ENCODE data around the gene MALRD1. TPM values are rescaled to one million over a fixed set of nuclear protein-coding genes. Genes with fewer than 3 reads are reported as not detected.

Gene MALRD1
- total and polyA plus RNA-seq, 4 donors = 1.4 to 7.5 (median 3.3) TPM

DNA sequence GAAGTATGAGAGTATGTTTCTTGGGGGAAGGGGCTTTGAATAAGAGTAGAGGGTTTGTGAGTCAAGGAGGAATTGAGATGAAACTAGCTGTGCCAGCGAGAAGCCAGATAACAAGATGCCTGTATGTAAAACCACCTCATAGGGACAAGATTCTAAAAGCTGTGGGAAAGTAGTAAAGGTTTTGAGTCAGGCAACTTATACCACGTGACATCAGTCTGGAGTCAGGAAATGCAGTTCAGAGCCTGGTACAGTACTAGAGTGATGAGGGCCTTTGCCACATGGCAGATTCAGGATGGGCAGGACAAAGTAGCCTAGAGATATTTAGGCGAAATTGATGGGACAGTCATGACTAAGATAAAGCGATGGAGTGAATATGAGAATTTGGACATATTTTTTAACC lies 627.5 kb downstream of the MALRD1 start:
- WGBS (ENCODE audit: insufficient coverage) = 83% methylated on average over 1 of the region's 4 CpGs
- peaks cover 1% of the 10 kb centered on the region for H3K9me3 ChIP-seq (ENCODE audit: control insufficient read depth, insufficient read depth, low read length)
- H3K27ac ChIP-seq (ENCODE audit: low read depth, low read length) = no peak overlapping the region
- no peaks in the 10 kb centered on the region for H3K27me3 ChIP-seq (ENCODE audit: control insufficient read depth, insufficient read depth, low read length)
- no peaks in the 10 kb centered on the region for H3K36me3 ChIP-seq (ENCODE audit: control insufficient read depth, insufficient read depth, low read length)
- no peak for DNase-seq (ENCODE audit: low read depth in 4 of 6, low spot score in 6 of 6)
- no peaks in the 10 kb centered on the region for H3K4me1 ChIP-seq (ENCODE audit: control insufficient read depth, insufficient read depth, low read length)
- no peak overlapping the region for H3K4me3 ChIP-seq (ENCODE audit: low read depth, low read length)

DNA sequence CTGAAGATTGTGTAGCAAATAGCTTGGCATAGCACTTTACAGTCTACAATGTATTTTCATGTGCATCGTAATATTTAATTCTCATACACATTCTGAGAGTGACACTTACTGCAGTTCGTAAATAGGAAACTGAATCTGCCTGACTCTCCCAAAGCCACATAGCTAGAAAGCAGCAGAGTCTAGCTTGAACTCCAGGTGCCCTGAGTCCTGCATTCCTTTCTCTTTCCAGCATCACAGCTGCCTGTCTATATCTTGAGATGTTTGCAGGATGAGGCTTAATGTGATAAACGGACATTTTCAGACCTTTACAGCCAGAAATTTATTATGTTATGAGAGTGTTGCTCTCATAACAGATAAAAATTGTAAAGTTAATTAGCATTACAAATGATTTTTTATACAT lies 634.8 kb downstream of the MALRD1 start:
- H3K27me3 ChIP-seq (ENCODE audit: control insufficient read depth, insufficient read depth, low read length) = no peaks in the 10 kb centered on the region
- H3K9me3 ChIP-seq (ENCODE audit: control insufficient read depth, insufficient read depth, low read length) = peaks cover 1% of the 10 kb centered on the region
- no peaks in the 10 kb centered on the region for H3K4me1 ChIP-seq (ENCODE audit: control insufficient read depth, insufficient read depth, low read length)
- no peak overlapping the region for H3K27ac ChIP-seq (ENCODE audit: low read depth, low read length)
- WGBS (ENCODE audit: insufficient coverage) = 100% methylated on average over 1 of the region's 3 CpGs
- H3K36me3 ChIP-seq (ENCODE audit: control insufficient read depth, insufficient read depth, low read length) = no peaks in the 10 kb centered on the region
- no peak overlapping the region for H3K4me3 ChIP-seq (ENCODE audit: low read depth, low read length)
- DNase-seq (ENCODE audit: low read depth in 4 of 6, low spot score in 6 of 6) = no peak

DNA sequence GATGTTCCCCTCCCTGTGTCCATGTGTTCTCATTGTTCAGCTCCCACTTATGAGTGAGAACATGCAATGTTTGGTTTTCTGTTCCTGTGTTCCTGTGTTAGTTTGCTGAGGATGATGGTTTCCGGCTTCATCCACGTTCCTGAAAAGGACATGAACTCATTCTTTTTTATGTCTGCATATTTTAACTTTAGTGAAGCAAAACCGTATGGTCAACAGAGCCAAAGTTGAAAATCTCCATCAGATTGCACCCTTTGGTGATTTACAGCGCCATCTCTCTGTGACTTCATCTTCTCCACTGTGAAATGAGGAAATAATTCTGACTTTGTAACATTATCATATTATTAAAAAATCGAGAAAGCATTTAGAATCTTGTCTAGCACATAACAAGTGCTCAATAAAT lies 635.4 kb downstream of the MALRD1 start:
- no peak for DNase-seq (ENCODE audit: low read depth in 4 of 6, low spot score in 6 of 6)
- H3K27me3 ChIP-seq (ENCODE audit: control insufficient read depth, insufficient read depth, low read length) = no peaks in the 10 kb centered on the region
- no peaks in the 10 kb centered on the region for H3K9me3 ChIP-seq (ENCODE audit: control insufficient read depth, insufficient read depth, low read length)
- no peaks in the 10 kb centered on the region for H3K4me1 ChIP-seq (ENCODE audit: control insufficient read depth, insufficient read depth, low read length)
- H3K4me3 ChIP-seq (ENCODE audit: low read depth, low read length) = no peak overlapping the region
- no CpG with 5 or more reads among the region's 5 CpGs for WGBS (ENCODE audit: insufficient coverage)
- no peak overlapping the region for H3K27ac ChIP-seq (ENCODE audit: low read depth, low read length)
- no peaks in the 10 kb centered on the region for H3K36me3 ChIP-seq (ENCODE audit: control insufficient read depth, insufficient read depth, low read length)

DNA sequence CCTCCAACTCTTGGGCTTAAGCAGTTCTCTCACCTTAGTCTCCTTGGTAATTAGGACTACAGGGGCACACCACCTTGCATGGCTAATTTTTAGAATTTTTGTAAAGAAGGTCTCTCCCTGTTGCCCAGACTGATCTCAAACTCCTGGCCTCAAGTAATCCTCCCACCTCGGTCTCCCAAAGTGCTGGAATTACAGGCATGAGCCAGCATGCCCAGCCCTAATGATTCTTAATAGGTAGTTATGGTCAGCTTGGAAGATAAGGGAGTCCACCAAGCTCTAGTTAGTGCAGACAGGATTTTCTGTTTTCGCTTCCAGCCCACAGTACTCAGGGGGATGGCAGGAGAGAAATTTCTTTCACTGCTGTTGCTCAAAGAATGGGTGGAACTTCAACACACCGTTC lies 639.7 kb downstream of the MALRD1 start:
- Histone ChIP-seq H3K9me3 (ENCODE audit: control insufficient read depth, insufficient read depth, low read length) (peaks cover 2% of the 10 kb centered on the region), H3K4me3 (ENCODE audit: low read depth, low read length) (no peak overlapping the region), H3K36me3 (ENCODE audit: control insufficient read depth, insufficient read depth, low read length) (no peaks in the 10 kb centered on the region), H3K27ac (ENCODE audit: low read depth, low read length) (no peak overlapping the region), H3K27me3 (ENCODE audit: control insufficient read depth, insufficient read depth, low read length) (no peaks in the 10 kb centered on the region), H3K4me1 (ENCODE audit: control insufficient read depth, insufficient read depth, low read length) (no peaks in the 10 kb centered on the region)
- WGBS (ENCODE audit: insufficient coverage) = 83% methylated on average over 3 of the region's 3 CpGs
- no peak for DNase-seq (ENCODE audit: low read depth in 4 of 6, low spot score in 6 of 6)

DNA sequence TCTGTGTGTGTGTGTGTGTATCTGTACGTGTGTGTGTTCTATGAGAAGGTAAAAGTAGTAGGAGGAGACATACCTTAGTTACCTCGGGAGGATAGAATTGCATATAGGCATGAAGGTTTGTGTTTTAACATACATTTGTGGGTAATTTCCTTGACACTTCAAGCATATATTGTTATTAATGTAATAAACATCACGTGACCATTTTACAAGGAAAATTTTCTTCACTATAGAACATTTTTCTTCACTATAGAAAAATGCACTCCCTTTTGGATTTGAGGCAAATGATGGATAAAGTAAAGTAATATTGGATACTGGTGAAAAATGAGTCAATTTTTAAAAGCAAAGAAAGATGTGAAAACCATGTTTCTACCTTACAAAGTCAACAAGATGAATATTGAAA lies 640.6 kb downstream of the MALRD1 start:
- no CpG with 5 or more reads among the region's 3 CpGs for WGBS (ENCODE audit: insufficient coverage)
- Histone ChIP-seq H3K4me3 (ENCODE audit: low read depth, low read length) (no peak overlapping the region), H3K27ac (ENCODE audit: low read depth, low read length) (no peak overlapping the region), H3K27me3 (ENCODE audit: control insufficient read depth, insufficient read depth, low read length) (no peaks in the 10 kb centered on the region), H3K9me3 (ENCODE audit: control insufficient read depth, insufficient read depth, low read length) (peaks cover 2% of the 10 kb centered on the region), H3K36me3 (ENCODE audit: control insufficient read depth, insufficient read depth, low read length) (no peaks in the 10 kb centered on the region), H3K4me1 (ENCODE audit: control insufficient read depth, insufficient read depth, low read length) (no peaks in the 10 kb centered on the region)
- DNase-seq (ENCODE audit: low read depth in 4 of 6, low spot score in 6 of 6) = no peak

DNA sequence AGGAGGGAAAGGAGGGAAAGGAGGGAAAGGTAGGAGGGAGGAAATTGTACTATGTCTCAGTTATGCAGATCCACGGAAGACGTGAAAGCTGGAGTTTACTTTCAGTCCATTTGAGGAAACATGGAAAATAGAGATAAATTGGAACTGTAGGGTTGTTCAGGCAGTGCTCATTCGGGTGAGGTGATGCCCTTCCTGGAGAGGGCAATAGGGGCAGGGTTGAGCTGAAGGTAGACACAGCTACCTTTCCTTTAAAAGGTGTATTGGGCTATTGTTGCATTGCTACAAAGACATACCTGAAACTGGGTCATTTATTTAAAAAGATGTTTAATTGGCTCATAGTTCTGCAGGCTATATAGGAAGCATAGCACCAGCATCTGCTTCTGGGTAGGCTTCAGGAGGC lies 650.7 kb downstream of the MALRD1 start:
- H3K27ac ChIP-seq (ENCODE audit: low read depth, low read length) = no peak overlapping the region
- H3K4me1 ChIP-seq (ENCODE audit: control insufficient read depth, insufficient read depth, low read length) = no peaks in the 10 kb centered on the region
- no peaks in the 10 kb centered on the region for H3K27me3 ChIP-seq (ENCODE audit: control insufficient read depth, insufficient read depth, low read length)
- H3K4me3 ChIP-seq (ENCODE audit: low read depth, low read length) = no peak overlapping the region
- no peaks in the 10 kb centered on the region for H3K36me3 ChIP-seq (ENCODE audit: control insufficient read depth, insufficient read depth, low read length)
- DNase-seq (ENCODE audit: low read depth in 4 of 6, low spot score in 6 of 6) = no peak
- WGBS (ENCODE audit: insufficient coverage) = 94% methylated on average over 2 of the region's 3 CpGs
- peaks cover 2% of the 10 kb centered on the region for H3K9me3 ChIP-seq (ENCODE audit: control insufficient read depth, insufficient read depth, low read length)

DNA sequence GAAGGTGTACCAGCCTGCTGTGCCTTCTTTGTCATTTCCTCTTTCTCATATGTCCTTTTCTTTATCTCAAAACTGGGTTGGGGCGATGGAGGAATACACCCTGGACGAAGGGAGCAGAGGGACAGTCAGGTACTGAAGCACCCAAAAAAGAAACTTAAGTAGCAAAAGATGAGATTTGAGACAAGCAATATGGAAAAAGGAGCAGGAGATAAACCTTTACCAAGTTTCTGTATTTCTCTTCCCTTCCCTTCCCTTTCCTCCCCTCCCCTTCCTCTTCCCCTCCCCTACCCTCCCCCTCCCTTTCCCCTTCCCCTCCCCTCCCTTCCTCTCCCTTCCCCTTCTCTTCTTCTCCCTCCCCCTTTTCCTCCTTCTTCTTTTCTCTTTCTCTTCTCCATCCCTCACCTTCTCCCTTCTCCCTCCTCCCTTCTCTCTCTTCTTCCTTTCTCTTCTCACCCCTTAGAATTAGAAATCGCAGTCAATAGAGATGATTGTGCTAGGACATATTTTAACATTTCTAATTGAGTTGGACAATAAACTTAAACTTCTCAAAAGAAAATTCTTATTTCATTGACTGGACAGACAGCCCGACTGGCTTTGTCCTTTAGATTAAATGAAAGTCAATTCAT lies 652.9 kb downstream of the MALRD1 start:
- H3K4me1 ChIP-seq (ENCODE audit: control insufficient read depth, insufficient read depth, low read length) = no peaks in the 10 kb centered on the region
- WGBS (ENCODE audit: insufficient coverage) = no CpG with 5 or more reads among the region's 4 CpGs
- H3K4me3 ChIP-seq (ENCODE audit: low read depth, low read length) = no peak overlapping the region
- H3K27ac ChIP-seq (ENCODE audit: low read depth, low read length) = no peak overlapping the region
- peaks cover 2% of the 10 kb centered on the region for H3K9me3 ChIP-seq (ENCODE audit: control insufficient read depth, insufficient read depth, low read length)
- no peak for DNase-seq (ENCODE audit: low read depth in 4 of 6, low spot score in 6 of 6)
- no peaks in the 10 kb centered on the region for H3K36me3 ChIP-seq (ENCODE audit: control insufficient read depth, insufficient read depth, low read length)
- no peaks in the 10 kb centered on the region for H3K27me3 ChIP-seq (ENCODE audit: control insufficient read depth, insufficient read depth, low read length)

DNA sequence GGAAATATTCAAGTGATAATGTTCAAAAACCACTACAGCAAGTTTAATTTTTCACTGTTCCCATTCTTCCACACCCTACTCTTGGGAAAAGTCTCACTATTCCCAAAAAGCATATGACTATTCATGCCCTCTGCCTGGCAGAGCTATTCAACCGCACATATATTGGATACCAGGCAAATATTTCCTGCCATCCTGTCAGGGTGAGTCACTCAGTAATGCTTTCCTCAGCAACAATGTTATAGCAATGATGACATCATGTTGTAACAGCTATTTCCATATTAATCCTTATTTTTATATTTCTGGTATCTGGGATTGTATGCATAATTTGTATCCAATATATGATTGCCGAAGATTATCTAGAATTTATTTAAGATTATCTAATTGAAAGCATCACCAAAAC lies 653.6 kb downstream of the MALRD1 start:
- Histone ChIP-seq H3K4me3 (ENCODE audit: low read depth, low read length) (no peak overlapping the region), H3K27me3 (ENCODE audit: control insufficient read depth, insufficient read depth, low read length) (no peaks in the 10 kb centered on the region), H3K9me3 (ENCODE audit: control insufficient read depth, insufficient read depth, low read length) (peaks cover 2% of the 10 kb centered on the region), H3K27ac (ENCODE audit: low read depth, low read length) (no peak overlapping the region), H3K4me1 (ENCODE audit: control insufficient read depth, insufficient read depth, low read length) (no peaks in the 10 kb centered on the region), H3K36me3 (ENCODE audit: control insufficient read depth, insufficient read depth, low read length) (no peaks in the 10 kb centered on the region)
- 100% methylated on average over 1 of the region's 2 CpGs for WGBS (ENCODE audit: insufficient coverage)
- DNase-seq (ENCODE audit: low read depth in 4 of 6, low spot score in 6 of 6) = no peak

DNA sequence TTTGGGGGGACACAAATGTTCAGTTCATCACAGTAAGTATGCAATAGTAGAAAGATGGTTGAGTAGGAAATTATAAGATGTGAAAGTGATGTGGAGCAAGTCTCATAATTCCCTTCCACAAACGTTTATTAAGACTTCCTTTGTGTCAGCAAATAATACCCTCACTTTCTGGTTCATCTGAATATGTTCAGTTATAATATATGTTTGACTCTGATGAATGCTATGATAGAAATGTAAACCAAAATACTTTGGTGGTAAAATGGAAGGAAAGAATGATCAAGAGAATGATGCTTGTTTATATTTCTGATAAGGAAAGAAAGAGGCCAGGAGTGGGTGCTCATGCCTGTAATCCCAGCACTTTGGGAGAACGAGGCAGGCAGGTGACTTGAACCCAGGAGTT lies 655.9 kb downstream of the MALRD1 start:
- Histone ChIP-seq H3K27me3 (ENCODE audit: control insufficient read depth, insufficient read depth, low read length) (no peaks in the 10 kb centered on the region), H3K27ac (ENCODE audit: low read depth, low read length) (no peak overlapping the region), H3K36me3 (ENCODE audit: control insufficient read depth, insufficient read depth, low read length) (no peaks in the 10 kb centered on the region), H3K4me3 (ENCODE audit: low read depth, low read length) (no peak overlapping the region), H3K9me3 (ENCODE audit: control insufficient read depth, insufficient read depth, low read length) (no peaks in the 10 kb centered on the region), H3K4me1 (ENCODE audit: control insufficient read depth, insufficient read depth, low read length) (no peaks in the 10 kb centered on the region)
- no peak for DNase-seq (ENCODE audit: low read depth in 4 of 6, low spot score in 6 of 6)
- no CpG with 5 or more reads among the region's 2 CpGs for WGBS (ENCODE audit: insufficient coverage)

DNA sequence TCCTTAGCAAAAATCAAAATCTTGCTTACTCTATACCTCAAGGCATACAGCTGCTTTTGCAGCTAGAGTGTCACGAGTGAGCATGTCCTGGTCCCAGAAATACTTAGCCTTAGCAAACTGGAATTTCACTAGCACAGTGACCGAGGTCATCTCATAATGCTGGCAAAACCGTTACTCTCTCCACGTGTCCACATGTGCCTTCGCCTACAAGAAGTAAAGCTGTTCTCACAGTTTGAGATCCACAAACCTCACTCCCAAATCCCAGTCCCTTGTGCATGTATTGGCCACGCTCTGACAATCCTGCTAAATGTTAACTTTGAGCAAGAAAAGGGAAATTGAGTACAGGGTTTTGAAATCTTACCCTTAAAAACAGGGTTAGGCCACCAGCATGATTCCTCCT lies 656.6 kb downstream of the MALRD1 start:
- Histone ChIP-seq H3K4me1 (ENCODE audit: control insufficient read depth, insufficient read depth, low read length) (no peaks in the 10 kb centered on the region), H3K27ac (ENCODE audit: low read depth, low read length) (no peak overlapping the region), H3K9me3 (ENCODE audit: control insufficient read depth, insufficient read depth, low read length) (no peaks in the 10 kb centered on the region), H3K36me3 (ENCODE audit: control insufficient read depth, insufficient read depth, low read length) (no peaks in the 10 kb centered on the region), H3K27me3 (ENCODE audit: control insufficient read depth, insufficient read depth, low read length) (no peaks in the 10 kb centered on the region), H3K4me3 (ENCODE audit: low read depth, low read length) (no peak overlapping the region)
- WGBS (ENCODE audit: insufficient coverage) = 67% methylated on average over 5 of the region's 6 CpGs
- DNase-seq (ENCODE audit: low read depth in 4 of 6, low spot score in 6 of 6) = no peak
